Gastrocnemius medialis (tissue), 4 donors: ENCODE measurements around the gene SSC5D.

Source experiments
- CTCF ChIP-seq, 5 experiments: fragments of 450-650 bp in 3 of 5; fragments of 200-600 bp in 2 of 5; sonication (generic) in 2 of 5; IDR thresholded peaks in 4 of 5; conservative IDR thresholded peaks in 1 of 5; 1 replicate in 4 of 5; 2 replicates in 1 of 5; pipeline ENCODE4 v1.5.1; 2016 to 2019; ENCODE audit warnings: antibody characterized with exemption in 5 of 5, mild to moderate bottlenecking in 3 of 5, moderate library complexity in 3 of 5
- POLR2A ChIP-seq, 2 donors: fragments of 450-650 bp; IDR thresholded peaks; one replicate each; pipeline ENCODE4 v1.6.1; 2017; ENCODE audit warnings: antibody characterized with exemption in 2 of 2, mild to moderate bottlenecking in 2 of 2, moderate library complexity in 2 of 2

GRCh38 chr19:55461259-55461973 lies 26.8 kb upstream of the SSC5D start, which contains the start of gene ISOC2:
- no peak for TF ChIP-seq CTCF (IDR thresholded peaks at IDR 0.05 in 4 of 5, conservative IDR thresholded peaks at IDR 0.05 in 1 of 5)
- TF ChIP-seq POLR2A (IDR thresholded peaks at IDR 0.05): peak; percentile 77 to 82
